Common myeloid progenitor, CD34-positive (primary cell): ENCODE measurements around the gene PACS1.
A peak's percentile ranks its signal among the peaks of the same experiment; 100 is the strongest.

Source experiments
- CTCF ChIA-PET: fragments of 350-600 bp; sonication (Branson Sonifier 250); formaldehyde crosslinking; loops from one replicate; lab custom pipeline; 2021; ENCODE audit warnings: antibody characterized with exemption; lab: Charles Lee
- POLR2A ChIA-PET: fragments of 350-600 bp; sonication (Branson Sonifier 250); formaldehyde crosslinking; loops from one replicate; lab custom pipeline; 2021; ENCODE audit warnings: antibody characterized with exemption; lab: Charles Lee
- DNase-seq, 3 donors: peaks; one replicate each; pipeline versions ENCODE4 v3.0.0 to v3.0.0-alpha.2; 2013
- H3K27ac ChIP-seq, 2 experiments: 1 replicate in 1 of 2; 2 replicates in 1 of 2; pipeline ENCODE4 v1.7.0; 2013; ENCODE audit warnings: inconsistent platforms in 2 of 2, low read length in 2 of 2, mild to moderate bottlenecking in 2 of 2, low read depth in 1 of 2, moderate library complexity in 1 of 2; ENCODE audit not compliant: severe bottlenecking in 2 of 2, insufficient read depth in 1 of 2, poor library complexity in 1 of 2
- H3K27me3 ChIP-seq, 5 experiments: replicated peaks in 2 of 5; 1 replicate in 3 of 5; 2 replicates in 2 of 5; pipeline versions ENCODE4 v1.6.1 to v1.7.0; 2013; ENCODE audit warnings: low read length in 4 of 5, mild to moderate bottlenecking in 2 of 5, moderate library complexity in 2 of 5, inconsistent platforms in 1 of 5; ENCODE audit not compliant: insufficient read depth in 5 of 5, control insufficient read depth in 4 of 5
- H3K36me3 ChIP-seq, 4 experiments: 1 replicate in 2 of 4; 2 replicates in 2 of 4; pipeline versions ENCODE4 v1.6.1 to v1.7.0; 2013; ENCODE audit warnings: low read length in 3 of 4, control low read depth in 1 of 4, mild to moderate bottlenecking in 1 of 4; ENCODE audit not compliant: control insufficient read depth in 4 of 4, insufficient read depth in 4 of 4
- H3K4me1 ChIP-seq, 4 experiments: 1 replicate in 3 of 4; 2 replicates in 1 of 4; pipeline versions ENCODE4 v1.6.1 to v1.7.1; 2013; ENCODE audit warnings: low read length in 3 of 4, mild to moderate bottlenecking in 3 of 4, control low read depth in 1 of 4, inconsistent platforms in 1 of 4, moderate library complexity in 1 of 4; ENCODE audit not compliant: control insufficient read depth in 4 of 4, insufficient read depth in 4 of 4; ENCODE audit errors: control extremely low read depth in 1 of 4
- H3K4me3 ChIP-seq, 7 experiments: 1 replicate in 4 of 7; 2 replicates in 3 of 7; pipeline versions ENCODE4 v1.5.1 to v1.7.0; 2013; ENCODE audit warnings: mild to moderate bottlenecking in 7 of 7, low read length in 6 of 7, moderate library complexity in 6 of 7, inconsistent platforms in 2 of 7, low read depth in 2 of 7, control low read depth in 1 of 7; ENCODE audit not compliant: insufficient read depth in 4 of 7, control insufficient read depth in 1 of 7; ENCODE audit errors: extremely low read depth in 1 of 7
- H3K9me3 ChIP-seq, 5 experiments: 1 replicate in 4 of 5; 2 replicates in 1 of 5; pipeline versions ENCODE4 v1.6.1 to v1.7.1; 2013; ENCODE audit warnings: low read length in 4 of 5, mild to moderate bottlenecking in 2 of 5, inconsistent platforms in 1 of 5, low read depth in 1 of 5, moderate library complexity in 1 of 5; ENCODE audit not compliant: control insufficient read depth in 4 of 5, insufficient read depth in 2 of 5; ENCODE audit errors: control extremely low read depth in 1 of 5
- WGBS: methylation state at CpG from one replicate; pipeline ENCODE4 v1.1.5; 2013; ENCODE audit not compliant: insufficient coverage; 5-methylcytosine and 5-hydroxymethylcytosine counted together

The PACS1 gene

DNA sequence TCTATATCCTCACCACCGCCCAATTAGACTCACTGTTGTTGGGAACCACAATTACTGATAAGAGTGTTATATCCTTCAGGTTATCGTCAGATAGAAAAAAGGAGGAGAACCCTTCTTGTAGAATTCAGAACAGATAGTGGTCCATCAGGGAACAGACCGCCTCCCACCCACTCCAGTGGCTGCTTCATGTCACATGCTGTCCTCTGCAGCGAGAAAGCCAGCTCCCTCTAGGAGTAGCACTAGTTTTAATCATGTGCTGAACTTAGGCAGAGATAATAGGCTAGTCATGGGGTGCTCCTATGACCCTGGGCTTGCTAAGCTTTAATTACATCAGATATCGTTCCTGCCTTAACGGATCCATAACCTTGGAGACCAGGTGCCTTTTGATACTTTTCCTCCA is 146.8 kb downstream of the PACS1 start:
- WGBS, result 92% methylated on average over 6 of the region's 6 CpGs
- Histone ChIP-seq H3K4me3 (no peak overlapping the region), H3K9me3 (no peaks in the 10 kb centered on the region), H3K36me3 (peaks cover 19 to 74% (median 36%) of the 10 kb centered on the region in 4 experiments), H3K27ac (no peak overlapping the region), H3K4me1 (peaks cover 0 to 6% (median 2%) of the 10 kb centered on the region in 4 experiments), H3K27me3 (no peaks in the 10 kb centered on the region)
- no peak for DNase-seq
- ChIA-PET POLR2A (no interaction called here), CTCF (interaction anchor here (0.7 kb wide), 1 partner anchor 119 kb away, joined by 3 read pairs; the partner anchor contains the start of gene RIN1)

DNA sequence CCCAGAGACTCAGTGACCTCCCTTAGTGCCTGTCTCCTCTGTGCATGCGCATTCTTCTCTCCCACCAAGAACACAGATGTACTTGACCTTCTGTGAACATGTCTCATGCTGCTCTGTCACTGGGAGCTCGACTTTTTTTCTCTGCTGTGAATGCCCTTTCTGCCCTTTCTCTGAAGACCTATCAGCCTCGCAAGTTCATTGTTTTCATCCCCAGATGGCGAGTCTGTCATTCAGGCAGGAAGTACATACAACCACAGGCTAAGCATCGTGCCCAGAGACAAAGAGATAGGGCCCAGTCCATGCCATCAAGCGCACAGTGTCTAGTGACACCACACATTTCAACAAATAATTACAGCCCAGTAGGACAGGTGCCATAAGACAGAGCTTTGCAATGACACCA is 148.0 kb downstream of the PACS1 start:
- POLR2A ChIA-PET, result no interaction called here
- Histone ChIP-seq H3K36me3 (peaks cover 16 to 68% (median 35%) of the 10 kb centered on the region in 4 experiments), H3K9me3 (no peaks in the 10 kb centered on the region), H3K4me1 (peaks cover 0 to 8% (median 2%) of the 10 kb centered on the region in 4 experiments), H3K4me3 (no peak overlapping the region), H3K27me3 (no peaks in the 10 kb centered on the region), H3K27ac (no peak overlapping the region)
- WGBS, result 69% methylated on average over 4 of the region's 6 CpGs
- peak; percentile 7 to 56 (median 38) for DNase-seq
- CTCF ChIA-PET, result interaction anchor here (1.3 to 1.8 kb wide), 3 partner anchors 8 to 34 kb away, joined by 4 read pairs; no protein-coding TSS in a partner anchor

DNA sequence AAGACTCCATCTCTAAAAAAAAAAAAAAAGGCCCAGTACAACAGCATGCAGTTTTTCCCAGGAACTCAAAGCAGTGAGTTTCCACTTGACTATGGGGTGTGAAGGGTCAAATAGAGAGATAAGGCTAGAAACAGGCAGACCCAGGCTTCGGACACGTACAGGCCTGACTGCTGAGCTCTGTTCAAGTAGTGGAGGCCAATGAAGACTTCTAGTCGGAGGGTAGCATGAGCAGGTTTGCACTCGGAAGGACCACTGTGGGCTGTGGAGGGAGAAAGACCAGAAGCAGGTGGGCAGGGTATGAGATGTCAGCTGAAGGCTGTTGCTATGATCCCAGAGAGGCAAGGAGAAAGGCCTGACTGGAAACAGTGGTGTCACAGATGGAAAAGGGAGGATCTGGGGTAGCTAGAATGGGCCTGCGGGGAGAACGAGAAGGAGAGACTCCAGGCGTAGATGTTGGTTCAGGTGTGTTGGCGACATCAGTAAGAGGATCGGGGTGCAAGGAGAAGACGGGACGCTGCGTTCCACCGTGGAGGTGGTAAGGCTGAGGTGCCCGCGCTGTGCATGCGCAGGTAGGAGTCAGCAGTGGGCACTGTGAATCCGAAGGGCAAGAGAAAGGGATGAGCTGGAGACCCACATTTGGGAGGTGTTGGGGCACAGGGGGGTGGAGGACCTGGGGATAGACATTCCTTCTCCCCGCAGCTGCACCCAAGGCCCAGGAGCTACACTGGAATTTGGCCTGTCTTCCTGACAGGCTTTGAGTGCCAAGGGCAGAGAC is 149.0 kb downstream of the PACS1 start:
- ChIA-PET POLR2A (no interaction called here), CTCF (interaction anchor here (1.1 to 8.0 kb wide), 5 partner anchors 9 to 65 kb away, joined by 3 to 100 read pairs (median 4); partner anchors contain the start of gene YIF1A)
- H3K4me1 ChIP-seq, result peaks cover 0 to 8% (median 2%) of the 10 kb centered on the region in 4 experiments
- WGBS, result 96% methylated on average over 16 of the region's 18 CpGs
- H3K27me3 ChIP-seq, result no peaks in the 10 kb centered on the region
- H3K9me3 ChIP-seq, result no peaks in the 10 kb centered on the region
- H3K27ac ChIP-seq, result no peak overlapping the region
- H3K36me3 ChIP-seq, result peaks cover 16 to 62% (median 36%) of the 10 kb centered on the region in 4 experiments
- DNase-seq, result no peak
- no peak overlapping the region for H3K4me3 ChIP-seq

DNA sequence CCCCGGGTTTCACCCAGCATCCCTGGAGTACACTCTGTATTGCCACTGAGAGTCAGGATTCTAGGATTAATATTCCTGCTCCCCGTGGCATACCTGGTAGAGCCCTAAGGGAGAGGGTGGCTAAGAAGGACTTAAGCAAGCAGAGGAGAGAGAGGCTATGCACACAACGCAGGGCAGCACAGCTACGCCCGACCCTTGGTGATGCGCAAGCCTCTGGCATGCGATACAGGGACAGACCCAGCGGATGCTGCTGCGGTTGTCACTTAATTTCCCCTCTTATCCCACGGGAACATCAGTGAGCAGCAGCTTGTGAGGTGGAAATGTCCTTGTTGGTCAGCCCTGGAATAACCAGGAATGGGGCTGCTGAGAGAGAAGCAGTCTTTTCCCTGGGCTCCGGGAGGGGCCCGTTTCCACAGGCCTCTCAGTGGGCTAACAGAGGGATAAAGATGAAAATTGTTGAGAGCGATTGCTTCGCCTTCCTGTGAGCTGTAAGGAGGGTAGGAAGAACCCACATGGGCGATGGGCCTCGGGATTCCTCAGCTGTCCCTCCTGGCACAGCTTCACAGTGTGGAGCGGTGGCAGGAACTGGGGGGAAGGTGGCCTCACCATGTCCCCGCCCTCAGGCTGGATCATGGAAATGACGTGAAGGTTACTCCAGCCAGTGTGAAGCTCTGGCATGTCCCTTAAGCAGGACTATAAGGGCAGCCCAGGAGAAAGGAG is 149.9 kb downstream of the PACS1 start:
- ChIA-PET CTCF (interaction anchor here (0.8 to 8.0 kb wide), 6 partner anchors 18 to 64 kb away, joined by 3 to 100 read pairs (median 3); partner anchors contain the start of gene YIF1A), POLR2A (no interaction called here)
- peaks cover 0 to 8% (median 2%) of the 10 kb centered on the region in 4 experiments for H3K4me1 ChIP-seq
- H3K27me3 ChIP-seq, result no peaks in the 10 kb centered on the region
- 98% methylated on average over 18 of the region's 19 CpGs for WGBS
- H3K9me3 ChIP-seq, result no peaks in the 10 kb centered on the region
- H3K36me3 ChIP-seq, result peaks cover 18 to 71% (median 41%) of the 10 kb centered on the region in 4 experiments
- H3K27ac ChIP-seq, result no peak overlapping the region
- H3K4me3 ChIP-seq, result no peak overlapping the region
- no peak for DNase-seq

DNA sequence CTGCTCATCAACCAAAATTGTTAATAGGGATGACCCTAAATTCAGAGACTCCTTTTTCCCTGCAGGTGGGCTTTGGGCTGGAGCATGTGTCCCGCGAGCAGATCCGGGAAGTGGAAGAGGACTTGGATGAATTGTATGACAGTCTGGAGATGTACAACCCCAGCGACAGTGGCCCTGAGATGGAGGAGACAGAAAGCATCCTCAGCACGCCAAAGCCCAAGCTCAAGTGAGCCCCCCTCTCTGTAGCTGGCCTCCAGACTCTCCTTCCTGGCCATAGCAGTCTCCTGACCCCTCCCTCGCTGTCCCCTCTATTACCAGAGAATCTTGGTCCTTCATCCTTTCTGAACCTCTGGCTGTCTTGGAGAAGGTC is 150.5 kb downstream of the PACS1 start:
- Histone ChIP-seq H3K4me1 (peaks cover 0 to 8% (median 2%) of the 10 kb centered on the region in 4 experiments), H3K27ac (no peak overlapping the region), H3K4me3 (no peak overlapping the region), H3K9me3 (no peaks in the 10 kb centered on the region), H3K36me3 (peaks cover 18 to 74% (median 41%) of the 10 kb centered on the region in 4 experiments), H3K27me3 (no peaks in the 10 kb centered on the region)
- DNase-seq, result no peak
- POLR2A ChIA-PET, result no interaction called here
- CTCF ChIA-PET, result interaction anchor here (0.8 to 8.0 kb wide), 6 partner anchors 18 to 64 kb away, joined by 3 to 100 read pairs (median 3); partner anchors contain the start of gene YIF1A
- 94% methylated on average over 6 of the region's 6 CpGs for WGBS

DNA sequence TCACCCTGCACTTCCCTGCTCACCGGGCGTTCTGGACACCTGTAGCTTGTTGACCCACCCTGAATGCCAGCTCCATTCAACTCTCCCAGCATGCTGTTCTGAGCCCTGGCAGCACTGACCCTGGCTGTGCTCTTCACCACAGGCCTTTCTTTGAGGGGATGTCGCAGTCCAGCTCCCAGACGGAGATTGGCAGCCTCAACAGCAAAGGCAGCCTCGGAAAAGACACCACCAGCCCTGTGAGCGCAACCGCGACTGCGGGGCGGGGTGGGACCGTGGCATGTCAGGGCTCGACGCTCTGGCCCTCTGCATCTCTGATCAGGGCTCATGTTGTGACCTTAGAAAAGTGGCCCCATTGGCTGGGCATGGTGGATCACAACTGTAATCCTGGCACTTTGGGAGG is 150.9 kb downstream of the PACS1 start:
- H3K27ac ChIP-seq, result no peak overlapping the region
- no peak overlapping the region for H3K4me3 ChIP-seq
- 93% methylated on average over 13 of the region's 13 CpGs for WGBS
- H3K4me1 ChIP-seq, result peaks cover 0 to 8% (median 2%) of the 10 kb centered on the region in 4 experiments
- H3K36me3 ChIP-seq, result peaks cover 17 to 73% (median 39%) of the 10 kb centered on the region in 4 experiments
- CTCF ChIA-PET, result interaction anchor here (0.8 to 8.0 kb wide), 6 partner anchors 17 to 63 kb away, joined by 3 to 100 read pairs (median 3); partner anchors contain the start of gene YIF1A
- POLR2A ChIA-PET, result interaction anchor here (0.5 kb wide), 1 partner anchor 234 kb away, joined by 3 read pairs; no protein-coding TSS in a partner anchor
- DNase-seq, result no peak
- H3K9me3 ChIP-seq, result no peaks in the 10 kb centered on the region
- no peaks in the 10 kb centered on the region for H3K27me3 ChIP-seq
